Measurements from ENCODE around the gene KIF3C. TPM values are rescaled to one million over a fixed set of nuclear protein-coding genes. Genes with fewer than 3 reads are reported as not detected.

KIF3C gene
- total and polyA plus RNA-seq, 9 of the 15 experiments (the other 6 are each of a cell fraction or from before 2014, with no cell fraction given): 0.69 to 6.7 (median 3.3) TPM

GRCh38 chr2:25982273-25982967, at the start of gene KIF3C (continued):
- TF ChIP-seq ZBTB1 (CRISPR knock-in tag; IDR thresholded peaks at IDR 0.05; ENCODE audit: borderline replicate concordance, low read depth): no peak
- no peak for TF ChIP-seq ZC3H11A (IDR thresholded peaks at IDR 0.05; ENCODE audit: low read depth, low read length)
- no peak for TF ChIP-seq RAD51 (IDR thresholded peaks at IDR 0.05; ENCODE audit: borderline replicate concordance, low read depth)
- TF ChIP-seq ZNF668 (CRISPR knock-in tag; IDR thresholded peaks at IDR 0.05): no peak
- no peak for TF ChIP-seq REST (IDR thresholded peaks at IDR 0.05; ENCODE audit: borderline replicate concordance)
- no peak for TF ChIP-seq REST (CRISPR knock-in tag; IDR thresholded peaks at IDR 0.05; ENCODE audit: low read depth)
- no peak for TF ChIP-seq ID3 (CRISPR knock-in tag; IDR thresholded peaks at IDR 0.05)
- no peak for TF ChIP-seq ID3 (tag; IDR thresholded peaks at IDR 0.05)
- no peak for TF ChIP-seq ATF2 (CRISPR knock-in tag; IDR thresholded peaks at IDR 0.05)
- TF ChIP-seq RBM25 (IDR thresholded peaks at IDR 0.05; ENCODE audit: low read depth, low read length, severe bottlenecking): no peak
- no peak for TF ChIP-seq PHF20 (IDR thresholded peaks at IDR 0.05; ENCODE audit: partially characterized antibody)
- TF ChIP-seq ZFX (CRISPR knock-in tag; IDR thresholded peaks at IDR 0.05): peak; percentile 37; the same call in 1 of the 2 replicates
- TF ChIP-seq CTCFL (IDR thresholded peaks at IDR 0.05; ENCODE audit: borderline replicate concordance, insufficient read depth, low read depth, low read length, poor library complexity, severe bottlenecking): no peak
- TF ChIP-seq RFX7 (CRISPR knock-in tag; IDR thresholded peaks at IDR 0.05): no peak
- TF ChIP-seq PCBP1 (IDR thresholded peaks at IDR 0.05; ENCODE audit: low read depth, low read length, poor library complexity, severe bottlenecking): no peak
